Caco-2 (cell line): ENCODE results near the gene MARCHF5. TPM values are rescaled to one million over a fixed set of nuclear protein-coding genes. Genes with fewer than 3 reads are reported as not detected.

Experiments
- BruUV-seq: library from RNA; stranded (reverse); fragments of 400-500 nt; replicated peaks from 2 replicates; lab custom pipeline; 2021; lab: Mats Ljungman, UMichigan
- CTCF ChIA-PET: fragments of 300-600 bp; sonication (Branson Sonifier 250); formaldehyde crosslinking; loops from one replicate; lab custom pipeline; 2022; ENCODE audit warnings: antibody characterized with exemption; lab: Charles Lee
- POLR2A ChIA-PET: fragments of 300-600 bp; sonication (Branson Sonifier 250); formaldehyde crosslinking; loops from one replicate; lab custom pipeline; 2022; ENCODE audit warnings: antibody characterized with exemption; lab: Charles Lee
- DNase-seq, 2 experiments: peaks; one replicate each; pipeline versions ENCODE4 v3.0.0 to v3.0.0-alpha.2; 2020 to 2022
- H3K27me3 ChIP-seq: replicated peaks from 2 replicates; pipeline ENCODE4 v1.6.0; 2011; ENCODE audit warnings: low read length; ENCODE audit not compliant: control insufficient read depth, insufficient read depth
- H3K36me3 ChIP-seq: 2 replicates; pipeline ENCODE4 v1.5.1; 2011; ENCODE audit warnings: low read length; ENCODE audit not compliant: control insufficient read depth, insufficient read depth
- H3K4me1 ChIP-seq: fragments of 250-450 bp; sonication (Bioruptor Pico); 2 replicates; pipeline ENCODE4 v1.5.1; 2020; ENCODE audit warnings: mild to moderate bottlenecking
- H3K4me3 ChIP-seq: 2 replicates; pipeline ENCODE4 v1.5.1; 2011; ENCODE audit warnings: low read depth, mild to moderate bottlenecking, control low read depth, low read length
- H3K9me3 ChIP-seq: fragments of 250-450 bp; sonication (Bioruptor Pico); 2 replicates; pipeline ENCODE4 v1.5.1; 2020; ENCODE audit warnings: mild to moderate bottlenecking, moderate library complexity
- H3K27ac Mint-ChIP-seq: one replicate; pipeline ENCODE4 v1.8.0; 2022; ENCODE audit warnings: mixed read lengths; ENCODE audit not compliant: unreplicated experiment
- H3K27me3 Mint-ChIP-seq: one replicate; pipeline ENCODE4 v1.8.0; 2022; ENCODE audit warnings: mixed read lengths; ENCODE audit not compliant: insufficient read depth, unreplicated experiment
- H3K36me3 Mint-ChIP-seq: one replicate; pipeline ENCODE4 v1.8.0; 2022; ENCODE audit warnings: mild to moderate bottlenecking, mixed read lengths; ENCODE audit not compliant: insufficient read depth, unreplicated experiment
- H3K4me1 Mint-ChIP-seq: one replicate; pipeline ENCODE4 v1.8.0; 2022; ENCODE audit warnings: low read depth, mixed read lengths; ENCODE audit not compliant: unreplicated experiment
- H3K4me3 Mint-ChIP-seq: one replicate; pipeline ENCODE4 v1.8.0; 2022; ENCODE audit warnings: mild to moderate bottlenecking, moderate library complexity, mixed read lengths; ENCODE audit not compliant: unreplicated experiment
- H3K9me3 Mint-ChIP-seq: one replicate; pipeline ENCODE4 v1.8.0; 2022; ENCODE audit warnings: mixed read lengths; ENCODE audit not compliant: unreplicated experiment
- CTCF ChIP-seq, 2 experiments: fragments of 200-600 bp in 1 of 2; IDR thresholded peaks; 1 replicate in 1 of 2; 2 replicates in 1 of 2; pipeline versions ENCODE4 v1.5.1 to v1.8.0; 2011 to 2022; ENCODE audit warnings: antibody characterized with exemption in 1 of 2, control low read depth in 1 of 2, inconsistent platforms in 1 of 2, low read depth in 1 of 2, low read length in 1 of 2, mild to moderate bottlenecking in 1 of 2, moderate library complexity in 1 of 2; ENCODE audit not compliant: insufficient read depth in 1 of 2, severe bottlenecking in 1 of 2, unreplicated experiment in 1 of 2
- intact Hi-C: fragments of 100-400 bp; cut with micrococcal nuclease; formaldehyde crosslinking; loops from one replicate; pipeline ENCODE4 v1.10.0; 2022; ENCODE audit not compliant: unreplicated experiment
- total RNA-seq: library from RNA; stranded (reverse); gene quantifications from 2 replicates; pipeline ENCODE4 v1.2.3, GENCODE V29; 2022

Gene MARCHF5
- total RNA-seq, 1 experiment from 2014 or later = 30.4 TPM

- H3K9me3 ChIP-seq = no peaks in the 10 kb centered on the region
- no peak for DNase-seq
- ChIA-PET CTCF (no interaction called here), POLR2A (no interaction called here)
- TF ChIP-seq CTCF (IDR thresholded peaks at IDR 0.05; ENCODE audit: insufficient read depth in 1 of 2, low read depth in 1 of 2, low read length in 1 of 2, severe bottlenecking in 1 of 2, unreplicated experiment in 1 of 2) = no peak
- peaks cover 7% of the 10 kb centered on the region for H3K4me1 Mint-ChIP-seq
- no peaks in the 10 kb centered on the region for H3K36me3 ChIP-seq
- no peaks in the 10 kb centered on the region for H3K27me3 Mint-ChIP-seq
- H3K27me3 ChIP-seq = no peaks in the 10 kb centered on the region
- H3K4me1 ChIP-seq = no peaks in the 10 kb centered on the region; the same call in 1 of the 2 replicates
- H3K4me3 ChIP-seq = no peak overlapping the region
- no TSS peak for BruUV-seq
- no peaks in the 10 kb centered on the region for H3K36me3 Mint-ChIP-seq
- no peak overlapping the region for H3K27ac Mint-ChIP-seq
- no peaks in the 10 kb centered on the region for H3K9me3 Mint-ChIP-seq
- intact Hi-C loops = no loop called here
- no peak overlapping the region for H3K4me3 Mint-ChIP-seq
Observed at GRCh38 chr10:92265687-92266258, 25.2 kb upstream of the MARCHF5 start.

- POLR2A ChIA-PET = no interaction called here
- Histone ChIP-seq H3K27me3 (no peaks in the 10 kb centered on the region), H3K4me1 (no peaks in the 10 kb centered on the region; the same call in 1 of the 2 replicates), H3K4me3 (no peak overlapping the region), H3K9me3 (no peaks in the 10 kb centered on the region), H3K36me3 (no peaks in the 10 kb centered on the region)
- intact Hi-C loops = no loop called here
- Mint-ChIP-seq H3K27ac (no peak overlapping the region), H3K4me1 (peaks cover 7% of the 10 kb centered on the region), H3K36me3 (no peaks in the 10 kb centered on the region), H3K4me3 (no peak overlapping the region), H3K27me3 (no peaks in the 10 kb centered on the region), H3K9me3 (no peaks in the 10 kb centered on the region)
- CTCF ChIA-PET = no interaction called here
- DNase-seq = no peak
- no TSS peak for BruUV-seq
- TF ChIP-seq CTCF (IDR thresholded peaks at IDR 0.05; ENCODE audit: insufficient read depth in 1 of 2, low read depth in 1 of 2, low read length in 1 of 2, severe bottlenecking in 1 of 2, unreplicated experiment in 1 of 2) = no peak
Observed at GRCh38 chr10:92267343-92267742, 23.6 kb upstream of the MARCHF5 start.

GRCh38 chr10:92268748-92269147 lies 22.2 kb upstream of the MARCHF5 start:
- POLR2A ChIA-PET = no interaction called here
- no peak for DNase-seq
- CTCF ChIA-PET = interaction anchor here (0.7 kb wide), 1 partner anchor 22 kb away, joined by 3 read pairs; the partner anchor contains the start of genes CPEB3 and MARCHF5
- no peak overlapping the region for H3K27ac Mint-ChIP-seq
- Histone ChIP-seq H3K27me3 (no peaks in the 10 kb centered on the region), H3K4me3 (no peak overlapping the region), H3K36me3 (no peaks in the 10 kb centered on the region), H3K4me1 (no peaks in the 10 kb centered on the region; the same call in 1 of the 2 replicates), H3K9me3 (no peaks in the 10 kb centered on the region)
- no peak overlapping the region for H3K4me3 Mint-ChIP-seq
- intact Hi-C loops = no loop called here
- peaks cover 7% of the 10 kb centered on the region for H3K4me1 Mint-ChIP-seq
- no TSS peak for BruUV-seq
- no peaks in the 10 kb centered on the region for H3K27me3 Mint-ChIP-seq
- no peak for TF ChIP-seq CTCF (IDR thresholded peaks at IDR 0.05; ENCODE audit: insufficient read depth in 1 of 2, low read depth in 1 of 2, low read length in 1 of 2, severe bottlenecking in 1 of 2, unreplicated experiment in 1 of 2)
- no peaks in the 10 kb centered on the region for H3K9me3 Mint-ChIP-seq
- no peaks in the 10 kb centered on the region for H3K36me3 Mint-ChIP-seq
